Sigmoid colon (tissue), 7 donors: Measurements from ENCODE around the gene FAM227A. TPM values are rescaled to one million over a fixed set of nuclear protein-coding genes. Genes with fewer than 3 reads are reported as not detected.
"Not testable (repeated sequence)": the region's sequence is repeated elsewhere in the genome, so short reads cannot be mapped to it uniquely, and the experiment has no call there.

Source experiments
- DNase-seq: peaks from one replicate; pipeline ENCODE4 v3.0.0-alpha.2; 2019
- H3K27ac ChIP-seq, 4 donors: fragments of 200-600 bp; sonication (generic); one replicate each; pipeline ENCODE4 v1.5.1; 2016 to 2019; ENCODE audit warnings: mild to moderate bottlenecking in 1 of 4
- H3K27me3 ChIP-seq, 3 donors: fragments of 200-600 bp; sonication (generic); one replicate each; pipeline ENCODE4 v1.5.1; 2019; ENCODE audit warnings: mild to moderate bottlenecking in 1 of 3
- H3K36me3 ChIP-seq, 4 donors: fragments of 200-600 bp; sonication (generic); one replicate each; pipeline ENCODE4 v1.5.1; 2016 to 2019
- H3K4me1 ChIP-seq, 4 donors: fragments of 200-600 bp; sonication (generic); one replicate each; pipeline ENCODE4 v1.5.1; 2017 to 2019
- H3K4me3 ChIP-seq, 4 donors: fragments of 200-600 bp; sonication (generic); one replicate each; pipeline ENCODE4 v1.5.1; 2017 to 2019; ENCODE audit warnings: mild to moderate bottlenecking in 2 of 4, moderate library complexity in 1 of 4
- H3K9me3 ChIP-seq, 4 donors: fragments of 200-600 bp in 3 of 4; sonication (generic) in 3 of 4; one replicate each; pipeline versions ENCODE4 v1.5.1 to v1.6.1; 2013 to 2019
- CTCF ChIP-seq, 4 experiments: fragments of 450-650 bp in 3 of 4; fragments of 200-600 bp in 1 of 4; IDR thresholded peaks; one replicate each; pipeline ENCODE4 v1.5.1; 2016 to 2019; ENCODE audit warnings: antibody characterized with exemption in 4 of 4, mild to moderate bottlenecking in 3 of 4, moderate library complexity in 2 of 4
- EP300 ChIP-seq, 4 donors: sonication (generic); formaldehyde crosslinking; IDR thresholded peaks; one replicate each; pipeline ENCODE4 v1.6.1; 2017; ENCODE audit warnings: antibody characterized with exemption in 4 of 4
- POLR2A ChIP-seq, 2 donors: fragments of 450-650 bp; IDR thresholded peaks; one replicate each; pipeline ENCODE4 v1.6.1; 2016; ENCODE audit warnings: antibody characterized with exemption in 2 of 2, mild to moderate bottlenecking in 2 of 2, moderate library complexity in 2 of 2
- POLR2AphosphoS5 ChIP-seq, 4 donors: sonication (generic); formaldehyde crosslinking; IDR thresholded peaks; one replicate each; pipeline ENCODE4 v1.6.1; 2017; ENCODE audit warnings: antibody characterized with exemption in 4 of 4
- WGBS, 2 donors: extraction: QIAGEN DNeasy Blood & Tissue Kit; methylation state at CpG; one replicate each; pipeline ENCODE4 v1.1.7; 2013; 5-methylcytosine and 5-hydroxymethylcytosine counted together
- intact Hi-C: fragments of 100-400 bp; cut with DNase I; formaldehyde crosslinking; loops from one replicate; pipeline ENCODE4 v1.15.1; 2023
- polyA plus RNA-seq, 3 donors: library from polyadenylated mRNA; stranded (reverse); fragments of 200-250 nt; gene quantifications; one replicate each; pipeline ENCODE4 v1.2.3, GENCODE V29; 2013
- total RNA-seq, 4 donors: library from RNA; depleted of rRNA; stranded (reverse); fragments of >200 nt; gene quantifications; one replicate each; pipeline ENCODE4 v1.1.0, GENCODE V29; 2016
- donor health status: healthy with polysubstance abuse.
- donor health status: Bipolar disorder and iron deficiency.
- donor health status: healthy.

FAM227A gene
- total and polyA plus RNA-seq, 7 donors, result 0.23 to 3.2 (median 0.61) TPM; not detected in 1

DNA sequence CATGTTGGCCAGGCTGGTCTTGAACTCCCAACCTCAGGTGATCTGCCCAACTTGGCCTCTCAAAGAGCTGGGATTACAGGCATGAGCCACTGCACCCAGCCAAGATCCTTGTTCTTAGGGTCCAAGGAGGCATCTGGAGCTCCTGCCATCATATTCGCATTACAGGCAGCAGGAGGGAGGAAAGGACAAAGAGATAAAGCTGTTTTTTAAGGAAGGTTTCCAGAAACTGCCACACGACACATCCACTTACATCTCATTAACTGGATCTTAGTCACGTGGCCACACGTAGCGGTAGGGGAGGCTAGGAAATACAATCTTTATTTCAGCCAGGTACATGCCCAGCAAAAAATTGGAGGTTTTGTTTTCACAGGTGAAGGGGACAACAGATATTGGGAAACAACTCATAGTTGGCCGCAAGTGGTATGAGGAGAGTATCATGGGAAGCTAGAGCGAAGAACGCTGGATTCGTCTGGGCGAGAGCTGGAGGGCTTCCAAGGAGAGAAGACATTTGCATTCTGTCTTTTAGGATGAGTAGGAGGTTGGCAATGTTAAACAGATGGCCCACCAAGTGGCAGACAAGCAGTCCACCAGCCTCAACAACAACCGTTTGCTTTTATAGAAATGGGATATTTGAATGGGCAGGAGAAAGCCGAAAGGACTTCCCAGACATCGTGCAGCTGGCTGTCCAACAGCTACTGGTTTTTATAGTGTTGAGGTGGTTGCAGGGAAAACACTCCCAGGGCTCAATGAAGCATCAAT, 47.0 kb downstream of the FAM227A start:
- DNase-seq, result no peak
- TF ChIP-seq EP300 (IDR thresholded peaks at IDR 0.05), result no peak
- TF ChIP-seq CTCF (IDR thresholded peaks at IDR 0.05), result no peak
- no peak for TF ChIP-seq POLR2A (IDR thresholded peaks at IDR 0.05)
- TF ChIP-seq POLR2AphosphoS5 (IDR thresholded peaks at IDR 0.05), result no peak
- Histone ChIP-seq H3K36me3 (no peaks in the 10 kb centered on the region), H3K27ac (no peak overlapping the region), H3K27me3 (no peaks in the 10 kb centered on the region), H3K4me3 (no peak overlapping the region), H3K4me1 (peaks cover 0 to 12% (median 4%) of the 10 kb centered on the region in 4 donors), H3K9me3 (no peaks in the 10 kb centered on the region)
- 88 to 94% methylated on average over 13 of the region's 13 CpGs for WGBS, 2 donors
- intact Hi-C loops, result no loop called here

GRCh38 chr22:38607680-38608079, 48.5 kb downstream of the FAM227A start:
- Histone ChIP-seq H3K27ac (no peak overlapping the region), H3K9me3 (no peaks in the 10 kb centered on the region), H3K4me3 (no peak overlapping the region), H3K27me3 (no peaks in the 10 kb centered on the region), H3K36me3 (no peaks in the 10 kb centered on the region), H3K4me1 (peaks cover 0 to 10% (median 4%) of the 10 kb centered on the region in 4 donors)
- TF ChIP-seq POLR2A (IDR thresholded peaks at IDR 0.05) (no peak), POLR2AphosphoS5 (IDR thresholded peaks at IDR 0.05) (no peak), CTCF (IDR thresholded peaks at IDR 0.05) (no peak), EP300 (IDR thresholded peaks at IDR 0.05) (no peak)
- 87 to 89% methylated on average over 3 of the region's 3 CpGs for WGBS, 2 donors
- no peak for DNase-seq
- intact Hi-C loops, result no loop called here

- Histone ChIP-seq H3K9me3 (no peaks in the 10 kb centered on the region), H3K36me3 (no peaks in the 10 kb centered on the region), H3K4me3 (no peak overlapping the region), H3K27ac (no peak overlapping the region), H3K4me1 (peaks cover 0 to 10% (median 4%) of the 10 kb centered on the region in 4 donors), H3K27me3 (no peaks in the 10 kb centered on the region)
- intact Hi-C loops, result no loop called here
- TF ChIP-seq POLR2A (IDR thresholded peaks at IDR 0.05), result no peak
- no peak for TF ChIP-seq POLR2AphosphoS5 (IDR thresholded peaks at IDR 0.05)
- no peak for TF ChIP-seq EP300 (IDR thresholded peaks at IDR 0.05)
- no peak for TF ChIP-seq CTCF (IDR thresholded peaks at IDR 0.05)
- 75 to 90% methylated on average over 1 of the region's 1 CpG for WGBS, 2 donors
- no peak for DNase-seq
These were observed 54.0 kb downstream of the FAM227A start for GRCh38 chr22:38602166-38602565.

DNA sequence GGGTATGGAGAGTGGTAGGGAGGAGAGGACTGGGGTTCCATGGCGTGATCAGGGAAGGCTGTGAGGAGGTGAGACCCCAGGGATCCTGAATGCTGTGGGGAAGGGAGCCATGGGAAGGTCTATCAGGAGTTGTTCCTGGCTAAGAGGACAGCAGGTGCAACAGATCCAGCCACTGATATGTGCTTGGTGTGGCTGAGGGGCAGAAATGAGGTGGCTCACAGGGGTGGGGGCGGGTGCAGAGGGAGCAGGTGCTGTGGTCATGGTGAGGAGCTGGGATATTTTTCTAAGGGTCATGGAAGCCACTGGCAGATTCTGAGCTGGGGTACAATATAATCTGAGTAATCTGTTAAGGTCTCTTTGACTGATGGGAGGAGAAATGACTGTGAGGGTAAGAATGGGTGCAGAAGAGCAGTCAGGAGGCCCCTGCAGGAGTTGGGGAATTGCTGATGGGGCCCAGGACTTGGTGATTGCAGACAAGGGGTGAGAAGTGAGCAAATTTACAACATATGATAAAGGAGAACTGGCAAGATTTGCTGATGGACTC, 54.9 kb downstream of the FAM227A start:
- intact Hi-C loops, result no loop called here
- TF ChIP-seq EP300 (IDR thresholded peaks at IDR 0.05) (no peak), POLR2A (IDR thresholded peaks at IDR 0.05) (no peak), POLR2AphosphoS5 (IDR thresholded peaks at IDR 0.05) (no peak)
- Histone ChIP-seq H3K9me3 (no peaks in the 10 kb centered on the region), H3K4me1 (peaks cover 0 to 4% (median under 1%) of the 10 kb centered on the region in 4 donors), H3K36me3 (no peaks in the 10 kb centered on the region), H3K27ac (no peak overlapping the region), H3K4me3 (no peak overlapping the region), H3K27me3 (no peaks in the 10 kb centered on the region)
- 83 to 92% methylated on average over 2 of the region's 2 CpGs for WGBS, 2 donors
- DNase-seq, result no peak

DNA sequence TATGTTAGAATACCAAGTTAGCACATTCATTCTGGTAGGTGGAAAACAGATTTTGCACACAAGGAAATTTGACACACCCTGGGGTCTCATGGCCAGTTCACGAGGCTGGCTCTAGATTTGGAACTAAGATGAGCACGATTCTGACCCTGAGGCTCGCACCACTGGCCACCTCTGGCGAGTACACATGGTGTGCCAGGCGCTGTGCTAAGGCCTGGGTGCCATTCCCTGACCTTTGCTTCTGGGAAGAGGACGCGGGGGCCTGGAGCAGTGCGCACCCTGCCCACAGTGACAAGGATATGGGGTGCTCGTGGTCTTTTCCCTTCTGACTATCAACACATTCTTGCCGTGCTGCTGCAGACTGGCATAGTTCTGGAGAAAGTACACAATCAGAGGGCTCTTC, 56.7 kb downstream of the FAM227A start:
- 95% methylated on average over 10 of the region's 10 CpGs for WGBS, 2 donors
- no peaks in the 10 kb centered on the region for H3K27me3 ChIP-seq
- intact Hi-C loops, result no loop called here
- H3K9me3 ChIP-seq, result no peaks in the 10 kb centered on the region
- DNase-seq, result no peak
- TF ChIP-seq CTCF (IDR thresholded peaks at IDR 0.05), result no peak
- TF ChIP-seq EP300 (IDR thresholded peaks at IDR 0.05), result no peak
- TF ChIP-seq POLR2A (IDR thresholded peaks at IDR 0.05), result no peak
- TF ChIP-seq POLR2AphosphoS5 (IDR thresholded peaks at IDR 0.05), result no peak
- H3K36me3 ChIP-seq, result no peaks in the 10 kb centered on the region
- H3K4me1 ChIP-seq, result no peaks in the 10 kb centered on the region
- H3K27ac ChIP-seq, result no peak overlapping the region
- H3K4me3 ChIP-seq, result no peak overlapping the region

- H3K4me3 ChIP-seq, DNase-seq, H3K27ac ChIP-seq, H3K4me1 ChIP-seq, intact Hi-C loops, H3K27me3 ChIP-seq, H3K9me3 ChIP-seq, H3K36me3 ChIP-seq: not testable (repeated sequence)
- 75 to 83% methylated on average over 3 of the region's 3 CpGs for WGBS, 2 donors
These were observed 73.3 kb downstream of the FAM227A start for GRCh38 chr22:38582923-38583322.
